GM12864 (cell line): ENCODE data around the gene SOX4.
A peak's percentile ranks its signal among the peaks of the same experiment; 100 is the strongest.

Experiments
- DNase-seq: peaks from one replicate; pipeline ENCODE4 v3.0.0-alpha.2; 2011; ENCODE audit warnings: low read depth
- H3K4me3 ChIP-seq: 2 replicates; pipeline ENCODE4 v1.5.1; 2011; ENCODE audit warnings: mild to moderate bottlenecking, low read depth, low read length, control low read depth
- TF ChIP-seq, protein P1 (sequence below): IDR thresholded peaks from 2 replicates; pipeline ENCODE4 v1.5.1; 2011; ENCODE audit warnings: low read depth, mild to moderate bottlenecking, moderate library complexity, low read length, control low read depth, inconsistent platforms; ENCODE audit errors: missing control alignments

Gene SOX4

DNA sequence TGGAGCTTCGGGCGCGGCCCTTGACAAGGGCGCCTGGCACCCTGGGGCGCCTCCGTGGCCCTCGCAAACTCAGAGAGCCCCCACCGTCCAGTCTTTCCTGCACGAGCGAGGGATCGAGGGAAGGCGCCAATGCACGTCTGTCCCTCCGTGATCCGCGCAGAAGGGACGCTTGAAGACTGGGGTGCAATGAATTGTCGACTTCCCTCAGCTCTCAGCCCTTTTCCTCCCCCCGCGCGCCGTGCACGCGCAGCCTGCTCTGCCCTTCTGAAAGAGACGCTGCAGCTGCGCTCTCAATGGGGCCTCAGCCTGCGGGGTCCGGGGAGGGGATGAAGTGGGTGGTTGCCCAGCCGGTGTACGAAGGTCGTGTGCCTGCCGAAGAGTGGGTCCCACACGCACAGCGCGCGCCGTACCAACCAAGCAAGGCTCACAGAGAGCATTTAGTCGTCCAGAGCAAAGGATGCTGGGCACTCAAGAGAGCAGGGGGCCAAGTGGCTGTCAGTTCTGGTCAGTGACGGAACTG, 5.5 kb upstream of the SOX4 start:
- no peak for DNase-seq
- peak overlapping the region; percentile 65 for H3K4me3 ChIP-seq
- TF ChIP-seq, protein P1, sequence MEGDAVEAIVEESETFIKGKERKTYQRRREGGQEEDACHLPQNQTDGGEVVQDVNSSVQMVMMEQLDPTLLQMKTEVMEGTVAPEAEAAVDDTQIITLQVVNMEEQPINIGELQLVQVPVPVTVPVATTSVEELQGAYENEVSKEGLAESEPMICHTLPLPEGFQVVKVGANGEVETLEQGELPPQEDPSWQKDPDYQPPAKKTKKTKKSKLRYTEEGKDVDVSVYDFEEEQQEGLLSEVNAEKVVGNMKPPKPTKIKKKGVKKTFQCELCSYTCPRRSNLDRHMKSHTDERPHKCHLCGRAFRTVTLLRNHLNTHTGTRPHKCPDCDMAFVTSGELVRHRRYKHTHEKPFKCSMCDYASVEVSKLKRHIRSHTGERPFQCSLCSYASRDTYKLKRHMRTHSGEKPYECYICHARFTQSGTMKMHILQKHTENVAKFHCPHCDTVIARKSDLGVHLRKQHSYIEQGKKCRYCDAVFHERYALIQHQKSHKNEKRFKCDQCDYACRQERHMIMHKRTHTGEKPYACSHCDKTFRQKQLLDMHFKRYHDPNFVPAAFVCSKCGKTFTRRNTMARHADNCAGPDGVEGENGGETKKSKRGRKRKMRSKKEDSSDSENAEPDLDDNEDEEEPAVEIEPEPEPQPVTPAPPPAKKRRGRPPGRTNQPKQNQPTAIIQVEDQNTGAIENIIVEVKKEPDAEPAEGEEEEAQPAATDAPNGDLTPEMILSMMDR: no peak

DNA sequence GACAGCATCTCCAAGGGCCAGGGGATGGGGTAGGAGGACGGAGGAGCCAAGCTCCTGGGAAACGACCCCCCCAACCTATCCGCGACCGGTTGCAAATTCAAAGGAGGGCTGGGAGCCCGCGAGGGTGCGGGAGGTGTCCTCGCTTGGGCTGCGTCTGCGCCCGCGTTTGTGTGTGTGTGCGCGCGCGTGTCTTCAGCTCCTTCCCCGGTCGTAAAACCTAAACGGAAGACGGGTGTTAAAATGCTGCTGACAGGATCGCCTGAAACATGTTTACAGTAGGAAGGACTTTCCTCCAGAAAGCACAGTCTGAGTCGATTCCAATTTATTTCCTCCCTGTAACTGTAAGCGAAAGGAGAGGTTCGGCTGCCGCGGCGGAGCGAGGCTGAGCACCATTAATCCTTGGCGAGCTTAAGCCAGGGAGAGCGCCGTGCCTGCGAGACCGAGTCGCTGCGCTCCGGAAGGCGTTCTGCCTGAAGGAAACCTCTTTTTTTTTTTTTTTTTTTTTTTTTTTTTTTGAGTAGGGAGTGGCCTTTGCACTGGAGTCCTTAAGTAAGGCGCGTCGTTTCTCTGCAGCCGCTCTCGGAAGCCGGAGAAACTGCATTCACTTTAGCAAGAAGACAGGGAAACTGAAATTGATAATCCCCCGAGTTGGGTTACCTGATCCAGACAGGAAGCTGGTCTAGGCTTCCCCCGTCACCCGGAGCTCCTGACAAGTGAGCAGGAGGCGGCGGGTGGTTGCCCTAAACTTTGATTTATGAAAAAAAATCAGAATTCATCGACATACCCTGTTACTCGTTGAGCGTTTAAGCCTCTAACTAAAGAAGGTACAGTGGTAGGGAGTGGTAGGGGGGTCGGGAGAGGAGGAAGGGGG, 4.8 kb upstream of the SOX4 start:
- TF ChIP-seq, protein P1: no peak
- peak overlapping the region; percentile 65 for H3K4me3 ChIP-seq
- no peak for DNase-seq

DNA sequence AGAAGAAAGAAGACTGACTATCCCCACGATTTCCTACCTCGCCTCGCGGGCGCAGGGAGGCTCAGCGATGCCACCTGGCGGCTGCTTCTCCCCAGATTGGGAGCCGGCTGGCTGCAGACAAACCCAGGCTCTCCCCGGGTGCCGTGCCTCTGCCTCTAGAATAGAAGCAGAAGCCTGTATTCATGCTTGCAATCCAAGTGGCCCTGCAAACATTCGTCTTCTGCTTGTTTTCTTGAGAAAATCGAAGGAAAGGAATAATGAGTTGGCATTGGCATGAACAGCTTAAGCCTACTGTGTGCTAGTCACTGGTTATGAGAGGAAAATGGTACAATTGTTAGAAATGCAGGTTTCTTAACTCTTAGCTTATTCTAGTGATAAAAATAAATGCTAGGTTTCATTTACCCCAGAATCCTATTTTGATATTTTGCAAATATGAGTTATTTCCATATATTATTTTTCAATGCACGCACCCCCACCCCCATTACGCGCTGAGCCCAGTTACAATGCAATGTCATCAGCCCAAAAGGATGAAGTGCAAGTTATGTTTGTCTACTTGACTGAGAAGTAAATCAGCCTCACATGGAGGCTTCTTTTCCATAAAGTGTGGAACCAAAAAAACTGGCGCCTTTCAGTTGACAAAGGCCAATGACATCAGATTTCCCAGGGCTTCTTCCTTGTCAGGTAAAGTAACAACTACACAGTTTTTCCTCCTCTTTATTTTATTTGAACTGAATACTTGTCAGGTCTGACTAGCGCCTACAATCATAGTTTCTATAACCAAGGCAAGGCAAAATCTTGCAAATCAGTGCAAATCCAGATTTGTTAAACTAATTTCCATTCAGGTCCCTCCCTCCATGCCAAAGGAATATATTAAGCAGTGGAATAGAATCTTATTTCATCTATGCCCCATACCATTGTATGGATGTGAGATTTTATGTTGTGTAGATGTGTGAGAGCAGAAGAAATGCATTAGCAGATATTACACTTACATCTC, 3.9 kb upstream of the SOX4 start:
- H3K4me3 ChIP-seq: peak overlapping the region; percentile 65
- TF ChIP-seq, protein P1: peak; percentile 93
- no peak for DNase-seq

DNA sequence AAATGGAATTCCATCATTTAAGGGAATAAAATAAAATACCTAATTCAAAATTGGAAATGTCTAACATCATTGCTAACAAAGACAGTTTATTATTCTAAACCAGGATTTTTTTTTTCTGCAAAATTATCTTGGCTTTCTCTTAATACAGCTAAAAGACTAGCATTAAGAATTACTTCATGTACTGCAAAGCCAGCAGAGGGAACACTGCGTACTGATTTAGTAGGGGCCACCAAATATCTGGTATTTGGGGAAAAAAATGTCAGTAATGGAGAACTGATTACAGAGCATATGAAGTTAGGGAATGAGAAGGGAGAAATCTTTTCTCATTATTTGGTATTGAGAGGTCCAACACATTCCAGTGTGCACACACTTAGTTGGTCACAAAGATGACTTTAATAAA, 3.2 kb upstream of the SOX4 start:
- TF ChIP-seq, protein P1: no peak
- DNase-seq: no peak
- no peak overlapping the region for H3K4me3 ChIP-seq

DNA sequence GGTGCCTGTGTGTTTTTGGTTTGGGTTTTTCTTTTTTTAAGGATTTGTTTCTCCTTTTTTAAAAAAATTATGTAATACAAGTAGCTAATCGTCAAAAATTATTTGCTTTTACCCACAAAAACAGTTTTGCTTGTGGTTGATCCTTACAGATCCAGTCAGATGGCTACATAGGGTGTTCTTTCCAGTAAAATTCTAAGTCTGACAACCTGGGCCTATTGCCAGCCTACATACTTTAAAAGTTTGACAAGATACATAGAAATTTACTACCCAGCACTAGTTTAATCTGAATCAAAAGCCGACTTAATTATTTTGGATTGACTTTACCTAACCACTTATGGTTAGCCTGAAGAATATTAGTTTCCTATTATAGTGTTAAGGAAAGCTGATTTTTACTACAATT, 2.1 kb upstream of the SOX4 start:
- TF ChIP-seq, protein P1: no peak
- H3K4me3 ChIP-seq: no peak overlapping the region
- DNase-seq: no peak

DNA sequence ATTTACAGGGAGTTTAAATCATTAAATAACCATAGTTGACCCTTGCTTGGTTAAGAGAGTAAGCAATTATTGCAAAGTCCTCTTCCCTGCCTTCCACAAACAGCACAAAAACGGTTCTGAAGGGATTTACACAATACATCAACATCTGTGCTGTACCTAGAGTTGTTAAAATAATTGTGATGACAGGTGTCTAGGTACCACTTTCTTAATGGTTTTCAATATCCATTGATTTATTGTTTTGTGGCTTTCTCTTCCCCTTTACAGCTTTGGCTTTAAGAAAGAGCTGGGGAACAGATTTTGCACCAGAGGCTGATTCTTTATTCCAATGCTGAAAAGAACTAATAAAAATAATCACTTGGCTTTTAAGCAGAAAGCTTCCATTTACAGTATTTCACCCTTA, 598 bp upstream of the SOX4 start:
- TF ChIP-seq, protein P1: no peak
- no peak for DNase-seq
- peak overlapping the region; percentile 57; the same call in 1 of the 2 replicates for H3K4me3 ChIP-seq
